SU-DHL-6 (cell line): ENCODE results near the gene SPATA31E1.

Experiments used
- EZH2phosphoT487 ChIP-seq: fragments of 200-600 bp; sonication (generic), shearing (Covaris generic); conservative IDR thresholded peaks from 2 replicates; pipeline ENCODE4 v1.6.1; 2018; ENCODE audit warnings: mild to moderate bottlenecking, antibody characterized with exemption, low read length, moderate library complexity, mixed read lengths
- TF ChIP-seq, protein P1 (sequence below): fragments of 200-600 bp; sonication (generic); IDR thresholded peaks from one replicate; pipeline ENCODE4 v1.5.1; 2017; ENCODE audit warnings: antibody characterized with exemption, mild to moderate bottlenecking, low read length, moderate library complexity; ENCODE audit not compliant: insufficient read depth, poor library complexity, severe bottlenecking

DNA sequence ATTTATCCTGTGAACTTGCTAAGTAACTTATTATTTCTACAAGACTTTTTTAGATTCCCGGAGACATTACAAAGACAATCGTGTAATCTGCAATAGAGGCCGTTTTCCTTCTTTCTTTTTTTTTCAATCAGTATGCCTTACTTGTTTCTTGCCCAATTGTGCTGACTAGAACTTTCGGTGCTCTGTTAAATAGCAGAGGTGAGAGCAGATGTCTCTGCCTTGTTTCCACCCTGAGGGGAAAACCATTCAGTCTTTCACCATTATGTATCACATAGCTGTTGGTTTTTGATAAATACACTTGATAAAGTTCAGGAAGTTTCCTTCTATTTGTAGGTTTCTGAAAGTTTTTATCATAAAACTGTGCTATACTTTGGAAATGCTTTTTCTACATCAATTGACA lies 10.3 kb downstream of the SPATA31E1 start:
- TF ChIP-seq, protein P1, sequence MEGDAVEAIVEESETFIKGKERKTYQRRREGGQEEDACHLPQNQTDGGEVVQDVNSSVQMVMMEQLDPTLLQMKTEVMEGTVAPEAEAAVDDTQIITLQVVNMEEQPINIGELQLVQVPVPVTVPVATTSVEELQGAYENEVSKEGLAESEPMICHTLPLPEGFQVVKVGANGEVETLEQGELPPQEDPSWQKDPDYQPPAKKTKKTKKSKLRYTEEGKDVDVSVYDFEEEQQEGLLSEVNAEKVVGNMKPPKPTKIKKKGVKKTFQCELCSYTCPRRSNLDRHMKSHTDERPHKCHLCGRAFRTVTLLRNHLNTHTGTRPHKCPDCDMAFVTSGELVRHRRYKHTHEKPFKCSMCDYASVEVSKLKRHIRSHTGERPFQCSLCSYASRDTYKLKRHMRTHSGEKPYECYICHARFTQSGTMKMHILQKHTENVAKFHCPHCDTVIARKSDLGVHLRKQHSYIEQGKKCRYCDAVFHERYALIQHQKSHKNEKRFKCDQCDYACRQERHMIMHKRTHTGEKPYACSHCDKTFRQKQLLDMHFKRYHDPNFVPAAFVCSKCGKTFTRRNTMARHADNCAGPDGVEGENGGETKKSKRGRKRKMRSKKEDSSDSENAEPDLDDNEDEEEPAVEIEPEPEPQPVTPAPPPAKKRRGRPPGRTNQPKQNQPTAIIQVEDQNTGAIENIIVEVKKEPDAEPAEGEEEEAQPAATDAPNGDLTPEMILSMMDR, result no peak
- TF ChIP-seq EZH2phosphoT487, result no peak
